Stimulated activated naive CD4-positive, alpha-beta T cell treated with Interleukin-2 at 50 U/mL for 16 hours (primary cell): ENCODE data around the gene DAPK2.
A peak's percentile ranks its signal among the peaks of the same experiment; 100 is the strongest.
"Not testable (repeated sequence)": the region's sequence is repeated elsewhere in the genome, so short reads cannot be mapped to it uniquely, and the experiment has no call there.

Experiments used
- DNase-seq: peaks from one replicate; lab custom pipeline; 2025; lab: John Stamatoyannopoulos, UW

Gene DAPK2

GRCh38 chr15:64053674-64054073, 7.4 kb upstream of the DAPK2 start:
- DNase-seq, result not testable (repeated sequence)

GRCh38 chr15:64052925-64053491, 6.7 kb upstream of the DAPK2 start:
- no peak for DNase-seq

GRCh38 chr15:64051407-64052259, 5.3 kb upstream of the DAPK2 start:
- DNase-seq, result no peak

GRCh38 chr15:64051093-64051402, 4.8 kb upstream of the DAPK2 start:
- DNase-seq, result no peak

GRCh38 chr15:64050281-64051092, 4.2 kb upstream of the DAPK2 start:
- DNase-seq, result no peak

GRCh38 chr15:64048781-64049460, 2.6 kb upstream of the DAPK2 start:
- no peak for DNase-seq

GRCh38 chr15:64045774-64046420, 388 bp downstream of the DAPK2 start:
- peak; percentile 50 for DNase-seq

- DNase-seq, result no peak
Observed at GRCh38 chr15:64045101-64045435, 1.2 kb downstream of the DAPK2 start.

- DNase-seq, result no peak
Observed at GRCh38 chr15:64044300-64045100, 1.8 kb downstream of the DAPK2 start.

- DNase-seq, result no peak
Observed at GRCh38 chr15:64038878-64039610, 7.2 kb downstream of the DAPK2 start.

- no peak for DNase-seq
Observed at GRCh38 chr15:64037966-64038365, 8.3 kb downstream of the DAPK2 start.

- no peak for DNase-seq
Observed at GRCh38 chr15:64037116-64037515, 9.2 kb downstream of the DAPK2 start.

GRCh38 chr15:64035525-64035924, 10.8 kb downstream of the DAPK2 start:
- no peak for DNase-seq

- no peak for DNase-seq
Observed at GRCh38 chr15:64034519-64034918, 11.8 kb downstream of the DAPK2 start.

- DNase-seq, result no peak
Observed at GRCh38 chr15:64032329-64032728, 14.0 kb downstream of the DAPK2 start.

- no peak for DNase-seq
Observed at GRCh38 chr15:64030123-64030522, 16.2 kb downstream of the DAPK2 start.

GRCh38 chr15:64029633-64030032, 16.7 kb downstream of the DAPK2 start:
- DNase-seq, result no peak

- no peak for DNase-seq
Observed at GRCh38 chr15:64029110-64029509, 17.2 kb downstream of the DAPK2 start.

- DNase-seq, result no peak
Observed at GRCh38 chr15:64026591-64026990, 19.7 kb downstream of the DAPK2 start.
